C4-2B (cell line): Measurements from ENCODE around the gene ZNF106.

Experiments used
- CTCF ChIP-seq: fragments of 450-650 bp; conservative IDR thresholded peaks from 2 replicates; pipeline ENCODE4 v1.5.1; 2017; ENCODE audit warnings: mild to moderate bottlenecking
- ZFX ChIP-seq: fragments of 450-650 bp; IDR thresholded peaks from 2 replicates; pipeline ENCODE4 v1.6.1; 2017

DNA sequence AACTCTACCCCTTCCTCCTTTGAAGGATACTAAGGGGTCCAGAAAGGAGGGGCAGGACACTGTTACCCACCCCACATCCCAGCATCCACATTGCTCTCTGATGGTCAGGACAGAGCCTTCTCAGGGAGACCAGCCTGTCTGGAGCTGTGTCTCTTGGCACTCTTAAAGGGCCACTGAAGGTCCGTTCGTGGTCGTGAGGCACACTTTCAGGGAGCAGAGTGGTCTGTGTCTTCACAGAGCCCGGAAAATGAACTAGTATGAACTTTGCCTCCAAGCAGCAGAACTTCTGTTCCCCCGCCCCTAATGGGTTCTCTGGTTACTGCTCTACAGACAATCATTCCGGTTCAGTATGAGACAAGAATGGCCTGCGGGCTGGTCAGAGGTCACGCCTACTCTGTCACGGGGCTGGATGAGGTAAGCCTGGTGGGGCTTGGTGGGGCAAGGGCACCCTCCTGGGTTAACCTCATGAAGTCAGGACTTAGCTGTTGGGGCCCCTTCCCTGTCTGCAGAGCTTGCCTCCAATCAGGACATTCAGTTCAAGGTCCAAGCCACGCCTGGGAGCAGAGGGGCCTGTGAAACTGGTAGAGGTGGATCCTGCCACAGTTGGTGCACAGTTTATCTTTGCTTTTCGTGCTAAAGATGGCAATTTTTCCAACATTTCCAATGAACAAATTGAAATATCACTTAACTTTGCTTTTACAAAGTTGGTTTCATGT lies 98.5 kb downstream of the ZNF106 start:
- TF ChIP-seq CTCF, result no peak
- TF ChIP-seq ZFX, result no peak
